Muscle layer of duodenum (tissue), 2 donors: ENCODE measurements around the gene ASCL2.

Source experiments
- H3K27ac ChIP-seq: one replicate; pipeline ENCODE4 v1.7.0; 2013; ENCODE audit warnings: mild to moderate bottlenecking, low read length
- H3K27me3 ChIP-seq: one replicate; pipeline ENCODE4 v1.7.0; 2013; ENCODE audit warnings: low read depth, mild to moderate bottlenecking, control low read depth, low read length
- H3K36me3 ChIP-seq, 2 donors: one replicate each; pipeline ENCODE4 v1.7.0; 2013; ENCODE audit warnings: low read length in 2 of 2, control low read depth in 1 of 2, mild to moderate bottlenecking in 1 of 2; ENCODE audit not compliant: insufficient read depth in 2 of 2, control insufficient read depth in 1 of 2
- H3K4me1 ChIP-seq, 2 donors: one replicate each; pipeline ENCODE4 v1.7.0; 2013; ENCODE audit warnings: low read length in 2 of 2, mild to moderate bottlenecking in 2 of 2, control low read depth in 1 of 2, moderate library complexity in 1 of 2; ENCODE audit not compliant: insufficient read depth in 2 of 2, control insufficient read depth in 1 of 2
- H3K4me3 ChIP-seq, 2 donors: one replicate each; pipeline ENCODE4 v1.7.0; 2013; ENCODE audit warnings: low read length in 2 of 2, low read depth in 1 of 2, mild to moderate bottlenecking in 1 of 2
- H3K9me3 ChIP-seq, 2 donors: one replicate each; pipeline ENCODE4 v1.7.0; 2013; ENCODE audit warnings: low read length in 2 of 2, control low read depth in 1 of 2, mild to moderate bottlenecking in 1 of 2; ENCODE audit not compliant: control insufficient read depth in 1 of 2
- donor health status: healthy.

Gene ASCL2

DNA sequence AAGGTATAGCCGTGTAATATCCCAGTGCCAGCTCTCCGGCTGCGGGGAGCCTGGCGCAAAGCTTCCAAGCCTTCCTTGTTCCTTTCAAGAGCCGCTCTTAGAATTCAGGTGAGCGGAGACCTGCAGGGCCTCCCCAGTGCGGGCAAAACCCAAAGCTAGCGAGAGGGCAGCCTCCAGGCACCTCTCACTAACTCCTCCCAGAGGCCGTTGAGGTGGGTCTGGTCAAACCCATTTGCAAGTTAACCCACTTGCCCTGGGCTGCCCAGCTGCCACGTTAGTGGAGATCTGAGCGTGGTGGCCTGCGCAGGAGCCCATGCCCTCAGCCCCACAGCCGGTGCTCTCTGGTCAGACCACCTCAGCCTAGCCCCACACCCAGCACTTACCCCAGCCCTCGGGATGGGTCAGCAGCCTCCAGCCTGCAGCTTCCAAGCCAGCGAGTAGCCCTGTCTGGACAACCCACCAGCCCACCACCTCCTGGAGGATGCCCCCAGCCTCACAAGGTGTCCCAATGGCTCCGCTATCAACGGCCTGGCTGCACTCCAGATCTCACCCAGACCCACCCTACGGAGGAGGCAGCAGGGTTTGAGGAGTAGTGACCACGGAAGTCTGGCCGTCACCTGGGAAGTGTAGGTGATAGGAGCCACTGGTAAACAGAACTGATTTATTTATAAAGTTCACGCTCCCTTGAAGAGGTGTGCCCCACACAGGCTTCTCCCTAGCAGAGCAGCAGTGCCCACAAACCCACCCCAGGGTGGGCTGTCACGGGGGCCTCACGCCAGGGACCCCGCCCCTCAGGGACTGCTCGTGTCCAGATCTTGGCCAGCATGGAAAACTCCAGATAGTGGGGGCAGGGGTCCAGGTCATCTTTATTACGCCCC, 2.3 kb downstream of the ASCL2 start:
- no peaks in the 10 kb centered on the region for H3K9me3 ChIP-seq
- peak overlapping the region in 1 of 2 donors; percentile 48 for H3K4me3 ChIP-seq
- H3K4me1 ChIP-seq, result peaks cover 0 to 26% of the 10 kb centered on the region in 2 donors
- H3K27me3 ChIP-seq, result peaks cover 3% of the 10 kb centered on the region
- no peaks in the 10 kb centered on the region for H3K36me3 ChIP-seq
- peak overlapping the region; percentile 45 for H3K27ac ChIP-seq

DNA sequence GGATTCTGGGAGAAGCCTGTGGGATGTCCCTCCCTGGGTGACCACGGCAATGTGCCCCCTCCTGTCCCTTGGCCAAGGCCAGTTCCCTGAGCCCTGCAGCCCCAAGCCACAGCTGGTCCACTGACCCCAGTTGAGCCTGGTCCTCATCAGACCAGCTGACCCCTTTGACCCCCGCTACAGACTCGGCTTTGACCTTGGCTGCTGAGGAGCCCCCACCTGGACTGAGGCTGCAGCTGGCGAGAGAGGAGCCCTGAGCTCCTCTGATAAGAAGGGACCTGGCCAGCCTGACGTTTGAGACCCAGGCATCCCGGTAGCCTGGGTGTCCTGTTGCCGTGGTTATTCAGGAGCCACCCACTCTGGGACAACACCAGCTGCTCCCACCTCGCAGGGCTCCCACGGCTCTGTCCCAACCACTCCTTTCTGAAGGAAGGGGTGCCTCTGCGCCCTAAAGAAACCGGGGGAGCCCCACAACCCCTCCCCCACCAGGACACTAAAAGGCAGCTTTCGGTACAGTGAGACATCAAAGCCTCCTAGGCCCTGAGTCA, 3.0 kb downstream of the ASCL2 start:
- H3K4me1 ChIP-seq, result peaks cover 0 to 26% of the 10 kb centered on the region in 2 donors
- no peak overlapping the region for H3K4me3 ChIP-seq

DNA sequence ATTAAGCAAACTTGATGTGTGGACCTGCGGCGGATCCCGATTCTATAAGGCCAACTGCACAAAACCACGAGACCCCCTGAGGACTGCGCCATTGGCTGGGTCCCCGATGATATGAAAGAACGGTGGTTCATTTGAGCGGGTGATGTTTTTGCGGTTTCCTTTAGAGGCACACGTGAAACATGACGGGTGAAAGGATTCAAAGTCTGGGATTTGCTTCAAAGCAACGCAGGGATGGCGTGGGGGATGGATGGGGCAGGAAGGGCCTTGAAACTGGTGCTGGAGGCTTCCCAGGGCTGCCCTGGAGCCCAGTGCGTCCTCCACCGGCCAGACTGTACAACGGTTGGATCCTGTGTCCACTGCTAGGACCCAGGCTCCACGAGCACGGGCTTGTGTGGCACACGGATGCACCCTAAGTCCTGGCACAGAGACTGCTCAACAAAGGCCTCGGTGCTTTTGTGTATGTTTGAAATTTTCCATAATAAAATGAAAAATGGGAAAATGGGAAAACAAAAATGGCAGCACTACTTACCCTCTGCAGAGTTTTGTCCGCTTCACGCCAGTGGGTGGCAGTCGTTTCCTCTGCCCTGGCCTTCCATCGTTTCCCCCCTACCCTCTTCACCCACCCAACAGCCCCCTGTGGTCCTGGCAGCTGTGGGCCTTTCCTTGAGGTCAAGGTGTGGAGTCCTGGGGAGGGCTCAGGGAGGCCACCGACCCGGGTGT, 3.6 kb downstream of the ASCL2 start:
- Histone ChIP-seq H3K4me3 (no peak overlapping the region), H3K9me3 (no peaks in the 10 kb centered on the region), H3K27ac (no peak overlapping the region), H3K27me3 (peaks cover 3% of the 10 kb centered on the region), H3K36me3 (no peaks in the 10 kb centered on the region), H3K4me1 (peaks cover 0 to 26% of the 10 kb centered on the region in 2 donors)

More for the DNA sequence above, 3.0 kb downstream of the ASCL2 start:
- Histone ChIP-seq H3K9me3 (no peaks in the 10 kb centered on the region), H3K27me3 (peaks cover 3% of the 10 kb centered on the region), H3K27ac (no peak overlapping the region), H3K36me3 (no peaks in the 10 kb centered on the region)

DNA sequence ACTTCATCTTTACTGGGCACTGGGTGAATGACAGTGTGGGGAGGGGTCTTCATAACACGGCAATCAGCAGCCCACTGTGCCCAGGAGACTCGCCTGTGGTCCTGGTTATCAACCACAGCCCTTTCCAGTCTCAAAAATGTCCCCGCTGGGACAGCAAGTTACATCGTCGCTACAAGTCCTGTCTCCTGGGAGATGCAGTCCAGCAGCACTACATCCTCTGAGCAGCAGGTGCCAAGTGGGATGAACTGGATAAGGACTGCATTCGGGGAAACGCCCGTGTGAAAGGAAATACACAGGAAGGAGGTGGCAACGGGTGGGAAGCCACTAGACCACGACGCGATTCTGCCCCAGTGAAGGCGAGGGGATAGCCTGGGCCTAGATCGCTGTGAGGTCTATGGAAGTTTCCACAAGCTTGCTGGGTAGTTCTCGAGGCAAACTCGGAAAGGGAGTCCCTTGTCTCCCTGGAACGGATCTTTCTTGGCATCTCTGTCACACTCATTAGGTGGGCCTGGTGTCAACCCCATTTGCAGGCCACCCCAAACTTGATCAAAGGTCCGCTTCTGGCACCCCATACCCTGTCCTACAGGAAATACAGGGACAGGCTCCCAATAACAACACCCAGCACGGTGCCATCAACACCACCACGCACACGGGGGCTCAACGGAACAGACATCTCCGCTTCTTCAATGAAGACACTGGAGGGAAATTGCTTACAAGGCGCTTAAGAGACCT, 4.4 kb downstream of the ASCL2 start:
- Histone ChIP-seq H3K4me3 (no peak overlapping the region), H3K27me3 (peaks cover 3% of the 10 kb centered on the region), H3K27ac (no peak overlapping the region)

DNA sequence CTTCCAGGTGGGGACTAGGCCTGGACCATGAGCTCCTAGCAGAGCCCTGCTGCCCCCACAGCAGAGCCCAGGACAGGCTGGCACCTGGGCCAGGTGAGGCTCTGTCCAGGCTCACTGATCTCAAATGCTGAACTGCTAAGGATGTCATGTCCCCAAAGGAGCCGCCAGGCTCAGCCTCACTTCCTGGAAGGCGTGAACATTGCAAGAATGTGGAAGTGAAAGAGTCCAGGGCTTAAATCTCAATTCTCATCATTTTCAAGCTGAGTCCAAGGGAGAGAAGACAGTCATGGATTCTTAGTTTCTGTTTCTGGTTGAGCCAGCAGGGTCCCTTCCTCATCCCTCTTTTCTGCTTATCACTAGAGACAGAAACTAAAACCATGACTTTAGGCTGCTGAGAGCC, 5.0 kb downstream of the ASCL2 start:
- Histone ChIP-seq H3K27me3 (peaks cover 3% of the 10 kb centered on the region), H3K27ac (no peak overlapping the region), H3K9me3 (no peaks in the 10 kb centered on the region), H3K4me1 (peaks cover 0 to 17% of the 10 kb centered on the region in 2 donors), H3K4me3 (no peak overlapping the region), H3K36me3 (no peaks in the 10 kb centered on the region)

More for the DNA sequence above, 4.4 kb downstream of the ASCL2 start:
- no peaks in the 10 kb centered on the region for H3K9me3 ChIP-seq
- peaks cover 0 to 23% of the 10 kb centered on the region in 2 donors for H3K4me1 ChIP-seq
- no peaks in the 10 kb centered on the region for H3K36me3 ChIP-seq

DNA sequence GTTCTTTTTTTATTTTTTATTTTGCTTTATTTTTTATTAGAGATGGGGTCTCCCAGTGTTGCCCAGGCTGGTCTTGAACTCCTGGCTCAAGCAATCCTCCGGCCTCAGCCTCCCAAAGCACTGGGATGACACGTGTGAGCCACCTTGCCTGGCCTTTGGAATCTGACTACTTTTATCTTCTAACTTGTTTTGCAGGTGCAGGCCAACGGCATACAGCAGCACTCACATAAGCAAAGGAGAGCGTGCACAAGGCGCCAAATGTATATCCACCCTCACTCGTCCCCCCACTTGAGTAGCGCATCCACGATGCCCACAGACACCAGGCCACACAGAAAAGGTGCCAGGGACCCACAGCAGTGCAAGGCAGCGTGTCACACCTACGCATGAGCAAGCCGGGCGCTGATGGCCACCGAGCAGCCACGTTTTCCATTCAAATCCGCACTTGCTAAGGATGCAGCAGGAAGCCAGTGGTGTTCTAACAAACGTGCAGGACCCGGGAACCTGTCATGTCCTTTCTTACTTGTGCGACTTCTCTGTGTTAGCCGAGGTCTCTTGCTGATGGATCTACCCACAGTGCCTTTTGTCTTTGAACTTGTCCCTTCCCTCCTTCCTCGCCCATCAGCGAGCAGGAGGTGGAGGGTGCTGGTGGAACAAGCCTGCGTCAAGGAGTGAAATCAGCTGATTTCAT, 5.9 kb downstream of the ASCL2 start:
- no peak overlapping the region for H3K4me3 ChIP-seq
- no peaks in the 10 kb centered on the region for H3K36me3 ChIP-seq
- peaks cover 3% of the 10 kb centered on the region for H3K27me3 ChIP-seq
- H3K9me3 ChIP-seq, result no peaks in the 10 kb centered on the region
- no peak overlapping the region for H3K27ac ChIP-seq
- peaks cover 0 to 10% of the 10 kb centered on the region in 2 donors for H3K4me1 ChIP-seq

DNA sequence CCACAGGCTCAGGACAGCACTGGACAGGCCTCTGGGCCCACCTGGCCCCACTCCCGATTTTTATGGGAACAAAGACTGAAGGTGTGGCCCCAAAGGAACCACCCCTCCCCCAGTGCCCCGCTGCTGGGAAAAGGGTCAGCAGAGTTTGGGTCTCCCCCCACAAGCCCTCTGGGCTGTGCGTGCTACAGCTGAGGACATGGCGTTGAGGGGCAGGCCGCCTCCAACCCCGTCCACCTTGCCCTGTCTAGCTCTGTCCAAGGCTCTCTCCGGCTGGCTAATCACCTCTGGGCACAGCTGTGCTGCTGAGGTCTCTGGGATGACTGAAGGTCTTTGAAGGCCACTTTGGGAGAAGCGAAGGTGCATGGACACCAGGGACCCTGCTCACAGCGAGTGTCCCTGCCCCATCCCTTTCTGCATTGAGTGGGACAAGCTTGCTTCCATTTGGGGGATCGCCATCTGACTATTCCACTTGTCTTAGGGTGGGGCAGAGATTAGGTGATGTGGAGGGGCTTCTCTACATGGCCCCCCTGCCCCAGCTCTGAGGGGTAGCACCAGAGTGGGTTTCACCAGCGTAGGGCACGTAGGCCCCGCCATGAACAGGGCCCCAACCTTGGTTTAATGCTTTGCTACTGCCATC, 6.5 kb downstream of the ASCL2 start:
- H3K27ac ChIP-seq, result no peak overlapping the region
- H3K4me3 ChIP-seq, result no peak overlapping the region
- no peaks in the 10 kb centered on the region for H3K36me3 ChIP-seq
- no peaks in the 10 kb centered on the region for H3K9me3 ChIP-seq
- peaks cover 0 to 5% of the 10 kb centered on the region in 2 donors for H3K4me1 ChIP-seq
- peaks cover 3% of the 10 kb centered on the region for H3K27me3 ChIP-seq

DNA sequence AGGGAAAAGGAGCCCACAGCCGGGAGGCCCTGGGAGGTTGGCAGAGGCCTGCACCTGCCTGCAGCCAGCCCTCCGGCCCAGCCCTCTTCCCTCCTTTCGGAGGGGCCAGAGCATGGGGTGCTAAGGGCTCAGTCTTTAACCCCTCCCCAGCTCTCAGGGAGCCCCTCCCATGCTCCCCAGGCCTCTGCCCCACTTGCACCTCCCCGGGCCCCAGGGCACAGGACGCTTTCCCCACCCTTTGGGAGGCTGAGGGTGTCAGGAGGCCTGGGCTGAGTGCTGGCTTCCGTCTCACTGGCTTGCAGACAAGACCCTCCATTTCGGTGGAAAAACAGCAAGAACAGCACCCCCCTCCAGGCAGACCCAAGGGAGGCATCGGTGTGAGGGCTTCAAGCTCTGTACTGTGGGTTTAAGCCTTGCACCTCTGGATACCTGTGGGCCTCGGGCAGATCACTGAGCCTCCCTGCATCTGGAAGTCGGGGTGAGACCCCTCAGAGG, 7.3 kb downstream of the ASCL2 start:
- no peaks in the 10 kb centered on the region for H3K9me3 ChIP-seq
- no peak overlapping the region for H3K4me3 ChIP-seq
- peaks cover 2% of the 10 kb centered on the region for H3K27me3 ChIP-seq
- no peaks in the 10 kb centered on the region for H3K4me1 ChIP-seq
- H3K36me3 ChIP-seq, result no peaks in the 10 kb centered on the region
- no peak overlapping the region for H3K27ac ChIP-seq

DNA sequence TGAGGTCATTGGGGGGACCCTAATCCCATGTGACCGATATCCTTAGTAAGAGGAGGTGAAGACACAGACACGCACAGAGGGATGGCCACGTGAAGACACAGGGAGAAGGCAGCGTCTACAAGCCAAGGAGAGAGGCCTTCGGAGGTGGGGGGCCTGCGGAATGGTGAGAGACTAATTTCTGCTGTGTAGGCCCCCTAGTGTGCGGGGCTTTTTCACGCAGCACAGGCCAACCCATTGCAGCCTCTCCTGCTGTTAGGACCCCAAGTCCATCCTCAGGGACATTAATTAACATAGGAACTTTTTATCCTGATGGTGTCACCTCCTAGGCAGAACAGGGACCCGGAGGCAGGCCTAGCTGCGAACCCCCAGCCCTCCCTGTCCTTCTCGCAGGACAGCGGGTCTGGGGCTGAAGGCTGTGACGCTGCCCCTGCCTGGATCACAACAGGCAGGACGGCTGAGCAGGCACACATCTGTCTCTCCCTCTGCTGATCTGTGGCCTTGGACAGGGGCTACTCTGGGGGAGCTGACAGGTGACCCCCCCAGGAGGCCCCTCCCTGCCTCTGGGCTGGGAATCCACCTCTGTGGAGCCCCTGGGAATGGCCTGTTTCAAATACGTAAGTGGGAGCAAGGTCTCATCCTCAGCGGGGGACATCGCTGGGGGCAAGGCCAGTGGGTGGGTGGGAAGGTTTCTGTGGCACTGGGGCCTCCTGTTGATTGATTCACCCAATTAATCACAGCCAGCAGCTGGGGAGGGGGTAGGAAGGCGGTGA, 7.9 kb downstream of the ASCL2 start:
- H3K9me3 ChIP-seq, result no peaks in the 10 kb centered on the region
- no peaks in the 10 kb centered on the region for H3K4me1 ChIP-seq
- no peaks in the 10 kb centered on the region for H3K36me3 ChIP-seq
- H3K27ac ChIP-seq, result no peak overlapping the region
- no peak overlapping the region for H3K4me3 ChIP-seq
- H3K27me3 ChIP-seq, result no peaks in the 10 kb centered on the region
